Activated T-cell treated with anti-CD3 and anti-CD28 coated beads, Interleukin-2, amount 50 U/mL, for 24 hours (primary cell): ENCODE measurements around the gene C1orf52.
"Not testable (repeated sequence)": the region's sequence is repeated elsewhere in the genome, so short reads cannot be mapped to it uniquely, and the experiment has no call there.

Experiments used
- DNase-seq: peaks from one replicate; pipeline ENCODE4 v3.0.0-alpha.2; 2020
- H3K27ac Mint-ChIP-seq: 2 replicates; pipeline ENCODE4 v1.8.0; 2020; ENCODE audit warnings: mild to moderate bottlenecking, mixed read lengths
- H3K27me3 Mint-ChIP-seq: 2 replicates; pipeline ENCODE4 v1.8.0; 2020; ENCODE audit warnings: mixed read lengths
- H3K36me3 Mint-ChIP-seq: 2 replicates; pipeline ENCODE4 v1.8.0; 2020; ENCODE audit warnings: low read depth, mixed read lengths
- H3K4me1 Mint-ChIP-seq: 2 replicates; pipeline ENCODE4 v1.8.0; 2020; ENCODE audit warnings: low read depth, mixed read lengths
- H3K4me3 Mint-ChIP-seq: 2 replicates; pipeline ENCODE4 v1.8.0; 2020; ENCODE audit warnings: mild to moderate bottlenecking, moderate library complexity, mixed read lengths
- H3K9me3 Mint-ChIP-seq: 2 replicates; pipeline ENCODE4 v1.8.0; 2020; ENCODE audit warnings: mixed read lengths

C1orf52 gene

DNA sequence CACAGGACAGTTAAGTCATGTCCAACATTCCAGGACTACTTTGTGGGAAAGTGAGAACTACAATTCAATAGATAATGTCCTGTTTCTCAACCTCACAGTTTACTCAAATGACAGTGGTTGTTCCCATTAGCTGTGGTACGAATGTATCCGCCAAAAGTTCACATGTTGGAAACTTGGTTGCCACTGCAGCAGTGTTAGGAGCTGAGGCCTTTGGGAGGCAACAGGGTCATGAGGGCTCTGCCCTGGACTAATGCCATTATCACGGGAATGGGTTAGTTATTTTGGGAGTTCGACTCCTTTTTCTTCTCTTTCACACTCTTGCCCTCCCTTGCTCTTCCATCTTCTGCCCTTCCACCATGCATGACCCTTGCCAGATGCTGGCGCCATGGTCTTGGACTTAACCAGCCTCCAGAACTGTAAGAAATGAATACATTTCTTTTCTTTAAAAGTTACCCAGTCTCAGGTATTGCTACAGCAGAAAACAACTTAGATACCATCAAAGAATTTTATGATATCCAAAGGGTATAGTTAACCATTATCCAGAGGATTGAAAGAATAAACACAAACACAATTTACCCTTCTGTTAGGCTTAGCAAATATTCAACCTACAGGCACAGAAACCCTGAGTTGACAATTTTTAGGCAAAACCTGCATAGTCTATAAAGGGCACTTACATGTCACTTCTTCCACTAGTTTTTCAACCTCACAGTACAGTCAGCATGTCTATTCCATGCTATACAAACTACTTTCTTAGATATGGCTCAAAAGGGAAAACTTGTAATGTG, 9.5 kb upstream of the C1orf52 start:
- Mint-ChIP-seq H3K4me3 (no peak overlapping the region), H3K9me3 (no peaks in the 10 kb centered on the region), H3K27ac (no peak overlapping the region), H3K27me3 (no peaks in the 10 kb centered on the region), H3K36me3 (peaks cover 81% of the 10 kb centered on the region), H3K4me1 (peaks cover 41% of the 10 kb centered on the region)
- no peak for DNase-seq

DNA sequence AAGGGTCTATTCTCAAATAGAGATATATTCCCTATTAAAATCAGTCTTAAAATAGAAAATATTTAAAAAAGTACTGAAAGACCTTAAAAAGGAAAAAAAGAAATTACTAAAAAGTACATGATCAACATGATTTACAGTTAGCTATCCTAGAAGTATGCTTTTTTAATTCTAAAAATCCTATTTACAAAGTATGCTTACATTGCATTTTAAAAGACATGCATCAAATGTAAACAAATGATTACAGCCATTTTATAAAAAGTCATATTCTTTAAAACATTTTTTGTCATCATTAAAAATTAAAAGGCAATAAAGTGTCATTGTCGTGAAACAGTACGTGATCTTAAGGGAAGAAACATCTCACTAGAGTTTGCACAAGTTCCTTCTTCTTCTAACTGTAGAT, 7.9 kb upstream of the C1orf52 start:
- H3K27ac Mint-ChIP-seq, result no peak overlapping the region

DNA sequence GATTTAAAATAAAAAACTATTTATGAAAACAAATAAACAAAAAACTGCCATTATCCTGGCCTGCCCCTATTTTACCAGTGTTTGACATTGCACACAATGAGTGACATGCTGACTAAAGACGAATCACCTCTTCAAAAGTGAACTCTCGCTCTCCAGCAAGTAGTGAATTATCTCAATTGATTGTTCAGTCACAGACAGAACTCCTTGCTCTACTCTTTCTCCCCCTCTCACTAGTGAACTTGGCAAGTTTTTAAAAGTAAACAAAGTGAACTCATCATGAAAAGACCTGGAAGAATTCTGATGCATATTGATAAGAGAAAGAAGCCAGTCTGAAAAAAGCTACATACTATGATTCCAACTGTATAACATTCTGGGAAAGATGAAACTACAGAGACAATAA, 4.7 kb upstream of the C1orf52 start:
- peak overlapping the region; percentile 47 for H3K27ac Mint-ChIP-seq
- H3K27me3 Mint-ChIP-seq, result no peaks in the 10 kb centered on the region
- no peak overlapping the region for H3K4me3 Mint-ChIP-seq
- peaks cover 54% of the 10 kb centered on the region for H3K36me3 Mint-ChIP-seq
- no peak for DNase-seq
- peaks cover 11% of the 10 kb centered on the region for H3K4me1 Mint-ChIP-seq
- H3K9me3 Mint-ChIP-seq, result no peaks in the 10 kb centered on the region

More for the DNA sequence above, 7.9 kb upstream of the C1orf52 start:
- DNase-seq, result no peak
- peaks cover 78% of the 10 kb centered on the region for H3K36me3 Mint-ChIP-seq
- no peaks in the 10 kb centered on the region for H3K27me3 Mint-ChIP-seq
- peaks cover 26% of the 10 kb centered on the region for H3K4me1 Mint-ChIP-seq
- H3K4me3 Mint-ChIP-seq, result no peak overlapping the region
- no peaks in the 10 kb centered on the region for H3K9me3 Mint-ChIP-seq

DNA sequence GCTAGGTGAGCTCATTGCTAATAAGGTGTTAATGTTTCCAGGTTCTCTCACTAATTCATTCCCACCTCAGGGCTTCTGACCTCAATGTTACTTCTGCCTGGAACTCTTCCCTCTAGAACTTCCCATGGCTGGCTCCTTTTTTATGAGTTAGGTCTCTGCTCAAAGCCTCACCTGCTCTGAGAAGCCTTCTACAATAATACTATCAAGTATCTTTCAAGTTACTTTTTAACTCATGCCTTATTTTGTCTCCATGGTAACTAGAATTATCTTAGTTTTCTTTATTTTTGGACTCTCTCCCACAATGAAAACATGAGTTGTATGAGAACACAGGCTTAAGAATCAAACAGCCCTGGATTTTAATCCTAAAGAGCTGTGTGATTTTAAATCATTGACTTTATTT, 3.5 kb upstream of the C1orf52 start:
- Mint-ChIP-seq H3K36me3 (peaks cover 57% of the 10 kb centered on the region), H3K9me3 (no peaks in the 10 kb centered on the region), H3K27me3 (no peaks in the 10 kb centered on the region), H3K27ac (no peak overlapping the region), H3K4me1 (peaks cover 18% of the 10 kb centered on the region), H3K4me3 (no peak overlapping the region)
- DNase-seq, result no peak

DNA sequence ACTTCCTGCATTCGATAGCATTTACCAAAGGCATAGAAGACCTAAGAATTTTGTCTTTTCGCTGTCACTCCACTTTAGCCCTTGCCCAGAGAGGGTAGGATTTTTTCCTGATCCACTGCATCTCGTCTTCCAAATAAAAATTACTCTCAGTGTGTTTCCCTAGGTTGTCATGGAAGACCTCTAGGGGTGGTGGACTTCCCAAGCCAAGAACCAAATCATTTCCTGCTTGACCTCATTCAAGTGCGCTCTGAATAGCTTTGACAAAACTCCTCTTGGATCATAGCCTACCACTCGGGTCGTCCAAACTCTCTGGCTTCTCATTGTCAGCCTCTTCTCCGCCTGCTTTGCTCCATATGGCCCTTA, 431 bp upstream of the C1orf52 start:
- H3K36me3 Mint-ChIP-seq, result peaks cover 55% of the 10 kb centered on the region
- H3K27me3 Mint-ChIP-seq, result no peaks in the 10 kb centered on the region
- H3K4me1 Mint-ChIP-seq, result peaks cover 39% of the 10 kb centered on the region
- H3K4me3 Mint-ChIP-seq, result peak overlapping the region; percentile 98
- peak overlapping the region; percentile 42 for H3K27ac Mint-ChIP-seq
- H3K9me3 Mint-ChIP-seq, result no peaks in the 10 kb centered on the region
- no peak for DNase-seq

DNA sequence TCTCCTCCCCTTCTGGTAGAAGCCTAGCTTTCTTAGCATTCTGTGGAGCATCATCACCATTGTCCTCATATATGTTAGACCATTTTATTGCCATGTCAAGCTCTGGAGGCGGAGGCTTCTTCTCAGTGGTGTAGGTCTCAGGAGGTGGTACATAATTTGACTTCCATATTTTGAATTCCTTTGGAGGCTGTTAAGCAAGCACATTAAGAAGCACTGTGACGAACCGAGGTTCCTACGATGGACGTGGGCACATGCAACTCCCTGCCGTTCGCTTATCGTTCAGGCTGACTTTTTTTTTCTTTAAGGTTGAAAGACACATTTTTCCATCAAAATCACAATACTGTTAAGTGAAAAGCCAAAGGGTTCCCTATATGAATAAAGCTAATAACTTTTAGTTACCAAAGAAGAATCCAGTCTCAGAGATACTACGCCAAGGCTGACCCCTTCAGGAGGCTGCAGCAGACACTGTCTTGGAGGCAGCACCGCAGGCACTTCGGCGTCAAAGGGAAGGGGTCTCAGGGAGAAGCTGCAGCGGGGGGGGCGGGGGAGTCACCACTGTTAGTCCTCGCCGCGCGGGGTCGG, 835 bp downstream of the C1orf52 start:
- DNase-seq, result no peak
- H3K27me3 Mint-ChIP-seq, result no peaks in the 10 kb centered on the region
- peaks cover 40% of the 10 kb centered on the region for H3K4me1 Mint-ChIP-seq
- peaks cover 59% of the 10 kb centered on the region for H3K36me3 Mint-ChIP-seq
- peak overlapping the region; percentile 98 for H3K27ac Mint-ChIP-seq
- no peaks in the 10 kb centered on the region for H3K9me3 Mint-ChIP-seq
- H3K4me3 Mint-ChIP-seq, result peak overlapping the region; percentile 98

DNA sequence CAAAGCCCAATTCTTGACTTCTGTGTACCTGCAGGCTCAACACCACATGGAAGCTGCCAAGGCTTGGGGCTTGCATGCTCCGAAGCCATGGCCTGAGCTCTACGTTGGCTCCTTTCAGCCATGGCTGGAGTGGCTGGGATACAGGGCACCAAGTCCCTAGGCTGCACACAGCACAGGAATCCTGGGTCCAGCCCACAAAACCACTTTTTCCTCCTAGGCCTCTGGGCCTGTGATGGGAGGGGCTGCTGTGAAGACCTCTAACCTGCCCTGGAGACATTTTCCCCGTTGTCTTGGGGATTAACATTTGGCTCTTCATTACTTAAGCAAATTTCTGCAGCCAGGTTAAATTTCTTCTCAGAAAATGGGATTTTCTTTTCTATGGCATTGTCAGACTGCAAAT, 10.4 kb downstream of the C1orf52 start:
- DNase-seq, H3K27ac Mint-ChIP-seq, H3K9me3 Mint-ChIP-seq, H3K4me3 Mint-ChIP-seq, H3K27me3 Mint-ChIP-seq: not testable (repeated sequence)
- Mint-ChIP-seq H3K36me3 (peaks cover 44% of the 10 kb centered on the region), H3K4me1 (peaks cover 17% of the 10 kb centered on the region)

DNA sequence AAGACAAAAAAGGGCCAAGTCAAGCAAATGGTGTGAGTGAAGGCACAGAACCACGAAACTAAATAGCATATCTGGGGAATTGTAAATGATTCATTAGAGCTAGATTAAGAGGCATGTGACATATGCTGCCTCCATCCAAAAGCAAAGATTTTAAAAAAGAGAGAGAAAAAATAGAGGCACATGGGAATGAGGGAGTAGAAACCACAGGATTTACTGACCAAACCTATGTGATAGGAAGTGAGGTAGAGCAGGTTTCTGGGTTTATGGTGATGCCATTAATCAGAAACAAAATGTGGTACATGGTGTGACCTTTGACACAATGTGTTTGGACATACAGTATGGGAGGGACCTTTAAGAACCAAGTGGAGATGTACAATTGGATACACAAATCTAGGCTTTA, 13.6 kb downstream of the C1orf52 start:
- Mint-ChIP-seq H3K4me1 (peaks cover 7% of the 10 kb centered on the region), H3K27me3 (no peaks in the 10 kb centered on the region), H3K36me3 (peaks cover 16% of the 10 kb centered on the region), H3K27ac (no peak overlapping the region), H3K9me3 (peaks cover 3% of the 10 kb centered on the region), H3K4me3 (no peak overlapping the region)
- no peak for DNase-seq

DNA sequence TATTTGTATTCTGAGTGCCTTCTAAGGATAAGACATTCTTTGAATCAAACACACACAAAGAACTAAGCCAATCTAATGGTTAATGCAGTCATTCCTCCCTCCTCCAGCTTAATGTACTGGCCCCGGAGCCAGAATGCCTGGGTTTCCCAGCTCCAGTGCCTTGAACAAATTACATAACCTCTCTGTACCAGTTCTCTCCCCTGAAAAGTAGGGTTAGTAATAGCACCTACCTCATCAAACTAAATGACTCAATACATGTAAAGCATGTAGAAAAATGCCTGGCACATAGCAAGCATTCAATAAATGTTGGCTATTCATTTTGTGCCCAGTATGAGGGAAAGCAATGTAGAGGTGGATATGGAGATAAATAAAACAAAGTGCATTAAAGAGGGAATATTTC, 14.0 kb downstream of the C1orf52 start:
- H3K4me3 Mint-ChIP-seq, result no peak overlapping the region
- peaks cover 3% of the 10 kb centered on the region for H3K9me3 Mint-ChIP-seq
- DNase-seq, result no peak
- peaks cover 12% of the 10 kb centered on the region for H3K36me3 Mint-ChIP-seq
- H3K4me1 Mint-ChIP-seq, result peaks cover 12% of the 10 kb centered on the region
- H3K27me3 Mint-ChIP-seq, result no peaks in the 10 kb centered on the region
- no peak overlapping the region for H3K27ac Mint-ChIP-seq

DNA sequence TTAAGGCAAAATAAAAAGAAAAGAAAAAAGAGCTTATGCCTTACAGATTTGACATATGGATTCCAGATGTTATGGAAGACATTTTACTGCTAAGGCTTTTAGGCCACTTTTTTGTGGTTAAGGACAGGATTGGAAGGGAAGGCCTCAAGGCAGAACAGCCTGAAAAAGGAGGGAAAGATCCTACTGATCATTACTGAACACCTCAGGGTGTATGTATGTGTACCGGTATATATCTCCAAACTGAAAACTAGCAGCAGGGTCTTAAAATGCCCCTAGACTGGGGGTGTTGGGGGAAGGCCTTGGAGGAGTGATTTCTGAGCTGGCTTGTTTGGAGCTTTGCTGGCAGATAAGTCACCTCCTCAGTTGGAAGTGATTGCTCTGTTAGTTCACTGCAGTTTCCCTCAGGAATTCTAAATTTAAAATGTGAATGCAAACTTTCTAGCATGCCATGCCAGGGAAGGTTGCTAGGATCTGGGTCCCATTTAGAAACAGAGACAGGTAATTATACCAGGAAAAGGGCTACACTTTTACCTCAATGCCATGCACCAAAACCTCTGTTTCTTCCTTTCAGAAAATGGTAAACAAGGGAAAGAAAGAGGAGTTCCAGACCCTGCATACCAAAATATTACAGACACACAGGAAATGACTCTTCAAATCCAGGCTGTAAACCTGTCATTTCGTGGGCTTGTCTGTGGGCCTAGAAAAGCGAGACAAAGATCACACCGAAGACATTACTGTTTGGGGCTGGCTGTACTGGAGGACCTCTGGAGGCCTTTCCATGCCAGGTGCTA, 15.0 kb downstream of the C1orf52 start:
- Mint-ChIP-seq H3K9me3 (peaks cover 2% of the 10 kb centered on the region), H3K27ac (no peak overlapping the region), H3K4me3 (no peak overlapping the region), H3K27me3 (no peaks in the 10 kb centered on the region), H3K36me3 (peaks cover 2% of the 10 kb centered on the region), H3K4me1 (peaks cover 14% of the 10 kb centered on the region)
- DNase-seq, result no peak

DNA sequence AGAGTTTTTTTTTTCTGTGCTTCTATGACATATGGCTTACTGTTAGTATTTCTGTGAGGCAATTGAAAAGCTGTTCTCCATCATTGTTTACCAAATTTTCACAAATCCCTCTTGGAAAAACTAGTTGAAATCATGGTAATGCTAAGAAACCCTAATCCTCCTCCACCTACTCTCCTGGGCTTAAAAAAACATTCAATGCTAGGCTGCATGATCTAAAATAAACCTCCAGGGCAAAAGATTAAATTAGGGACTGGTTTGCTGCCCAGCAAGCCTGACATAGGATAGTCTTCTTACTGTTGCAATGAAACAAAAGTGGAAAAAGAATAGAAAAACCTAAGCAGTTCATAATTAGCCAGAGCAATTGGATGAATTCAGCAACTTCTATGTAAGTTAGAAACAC, 16.1 kb downstream of the C1orf52 start:
- Mint-ChIP-seq H3K4me3 (no peak overlapping the region), H3K36me3 (no peaks in the 10 kb centered on the region), H3K9me3 (no peaks in the 10 kb centered on the region), H3K27ac (no peak overlapping the region), H3K27me3 (no peaks in the 10 kb centered on the region), H3K4me1 (peaks cover 14% of the 10 kb centered on the region)
- no peak for DNase-seq

DNA sequence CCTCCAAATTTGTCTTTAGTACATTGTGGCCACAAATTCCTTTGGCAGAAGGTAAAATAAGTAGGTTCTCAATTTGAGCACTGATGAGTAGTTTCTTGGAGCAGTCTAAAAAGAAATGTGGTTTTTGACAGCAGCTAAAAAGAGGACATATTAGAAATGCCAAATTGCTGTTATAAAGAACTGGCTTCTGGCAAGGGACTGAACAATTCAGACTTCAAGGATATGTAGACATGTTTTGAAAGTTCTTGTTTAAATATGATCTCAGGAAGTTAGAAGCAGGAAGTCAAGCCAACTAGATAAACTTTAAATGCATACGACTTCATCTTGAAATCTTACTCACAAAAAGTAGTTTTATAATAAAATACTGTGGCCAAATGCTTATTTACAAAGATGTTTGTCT, 18.8 kb downstream of the C1orf52 start:
- H3K4me1 Mint-ChIP-seq, result peaks cover 14% of the 10 kb centered on the region
- no peaks in the 10 kb centered on the region for H3K36me3 Mint-ChIP-seq
- no peak overlapping the region for H3K4me3 Mint-ChIP-seq
- H3K27ac Mint-ChIP-seq, result peak overlapping the region; percentile 32
- no peaks in the 10 kb centered on the region for H3K9me3 Mint-ChIP-seq
- DNase-seq, result no peak
- H3K27me3 Mint-ChIP-seq, result peaks cover 11% of the 10 kb centered on the region

DNA sequence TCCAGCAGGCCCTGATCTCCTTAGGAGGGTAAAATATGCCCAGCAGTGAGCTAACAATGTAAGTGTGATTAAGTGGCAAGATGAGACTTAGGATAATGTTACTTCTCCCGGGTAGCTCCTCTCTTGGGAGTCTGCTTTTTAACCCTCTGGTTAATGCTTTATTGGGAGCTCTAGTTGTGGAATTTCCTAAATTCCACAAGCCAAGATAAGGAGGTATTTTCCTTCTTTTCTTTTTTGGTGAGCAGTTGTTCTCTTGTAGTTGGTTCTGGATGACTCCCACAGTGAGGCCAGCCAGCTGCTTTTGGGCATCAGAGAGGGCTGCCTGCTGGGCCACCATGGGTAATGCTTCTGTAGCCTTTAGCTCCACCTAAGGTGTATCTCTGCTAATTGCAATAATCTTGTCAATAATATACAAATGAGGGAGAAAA, 19.3 kb downstream of the C1orf52 start:
- Mint-ChIP-seq H3K36me3 (no peaks in the 10 kb centered on the region), H3K4me1 (peaks cover 14% of the 10 kb centered on the region), H3K27me3 (peaks cover 11% of the 10 kb centered on the region), H3K27ac (peak overlapping the region; percentile 32), H3K9me3 (no peaks in the 10 kb centered on the region), H3K4me3 (no peak overlapping the region)
- no peak for DNase-seq

DNA sequence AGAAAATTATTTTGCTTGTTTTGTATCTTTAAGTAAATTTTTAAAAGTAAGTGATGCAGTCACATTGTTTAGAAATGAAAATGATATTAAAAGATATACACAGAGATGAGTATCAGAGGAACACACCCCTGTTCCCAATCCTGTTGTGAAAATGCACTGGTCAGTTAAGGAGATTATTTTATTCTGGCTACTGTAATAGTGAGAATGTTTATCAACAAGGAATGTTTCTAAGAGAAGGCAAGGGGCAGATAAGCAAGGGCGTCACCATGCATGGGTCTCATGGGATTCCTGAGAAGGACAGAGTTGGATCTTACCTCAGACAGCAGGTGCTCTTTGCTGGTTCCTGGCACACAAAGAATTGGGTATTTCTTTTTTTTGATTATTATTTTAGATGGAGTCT, 21.8 kb downstream of the C1orf52 start:
- H3K9me3 Mint-ChIP-seq, result no peaks in the 10 kb centered on the region
- peaks cover 11% of the 10 kb centered on the region for H3K4me1 Mint-ChIP-seq
- no peak overlapping the region for H3K4me3 Mint-ChIP-seq
- no peak overlapping the region for H3K27ac Mint-ChIP-seq
- peaks cover 11% of the 10 kb centered on the region for H3K27me3 Mint-ChIP-seq
- H3K36me3 Mint-ChIP-seq, result no peaks in the 10 kb centered on the region
- DNase-seq, result no peak
